Smooth muscle cell (in vitro differentiated cells): ENCODE measurements around the gene CLEC4G. TPM values are rescaled to one million over a fixed set of nuclear protein-coding genes. Genes with fewer than 3 reads are reported as not detected.

Experiments
- DNase-seq: peaks from one replicate; lab custom pipeline; 2025; ENCODE audit not compliant: unreplicated experiment; lab: John Stamatoyannopoulos, UW
- H2AFZ ChIP-seq: fragments of 200-600 bp; sonication (generic); 2 replicates; pipeline ENCODE4 v1.6.0; 2016; ENCODE audit warnings: antibody characterized with exemption, low read depth, mild to moderate bottlenecking
- H3F3A ChIP-seq: fragments of 200-600 bp; sonication (generic); 2 replicates; pipeline ENCODE4 v1.6.0; 2017; ENCODE audit warnings: antibody characterized with exemption, low read depth
- H3K27ac ChIP-seq: fragments of 200-600 bp; sonication (generic); 2 replicates; pipeline ENCODE4 v1.5.1; 2016; ENCODE audit warnings: low read depth, mild to moderate bottlenecking
- H3K27me3 ChIP-seq: fragments of 200-600 bp; sonication (generic); 2 replicates; pipeline ENCODE4 v1.6.1; 2016; ENCODE audit warnings: low read depth, mild to moderate bottlenecking
- H3K36me3 ChIP-seq: fragments of 200-600 bp; sonication (generic); 2 replicates; pipeline ENCODE4 v1.5.1; 2016; ENCODE audit warnings: low read depth
- H3K4me1 ChIP-seq: fragments of 200-600 bp; sonication (generic); 2 replicates; pipeline ENCODE4 v1.5.1; 2016; ENCODE audit warnings: low read depth
- H3K4me2 ChIP-seq: fragments of 200-600 bp; sonication (generic); 2 replicates; pipeline ENCODE4 v1.6.0; 2016; ENCODE audit warnings: mild to moderate bottlenecking
- H3K4me3 ChIP-seq: fragments of 200-600 bp; sonication (generic); 2 replicates; pipeline ENCODE4 v1.5.1; 2016; ENCODE audit warnings: mild to moderate bottlenecking
- H3K79me2 ChIP-seq: fragments of 200-600 bp; sonication (generic); 2 replicates; pipeline ENCODE4 v1.6.0; 2016; ENCODE audit warnings: low read depth, mild to moderate bottlenecking
- H3K9ac ChIP-seq: fragments of 200-600 bp; sonication (generic); 2 replicates; pipeline ENCODE4 v1.6.0; 2016; ENCODE audit warnings: low read depth
- H3K9me3 ChIP-seq: fragments of 200-600 bp; sonication (generic); replicated peaks from 2 replicates; pipeline ENCODE4 v1.5.1; 2016; ENCODE audit warnings: low read depth
- H4K20me1 ChIP-seq: fragments of 200-600 bp; sonication (generic); 2 replicates; pipeline ENCODE4 v1.6.0; 2016; ENCODE audit warnings: low read depth
- WGBS: methylation state at CpG from one replicate; pipeline ENCODE4 v1.1.7; 2016; ENCODE audit warnings: low lambda C conversion rate; 5-methylcytosine and 5-hydroxymethylcytosine counted together
- polyA plus RNA-seq: library from polyadenylated mRNA; unstranded; fragments of >200 nt; fragmentation: Nextera tagmentation; extraction: Ambion mirVana; gene quantifications from 2 replicates; pipeline ENCODE4 v1.2.1, GENCODE V29; 2016
- total RNA-seq: library from RNA; depleted of rRNA; stranded (reverse); fragments of >200 nt; gene quantifications from 2 replicates; pipeline ENCODE4 v1.2.3, GENCODE V29; 2014
- TF ChIP-seq, protein P1 (sequence below): fragments of 200-600 bp; sonication (generic); IDR thresholded peaks from 2 replicates; pipeline ENCODE4 v1.5.1; 2017; ENCODE audit warnings: borderline replicate concordance, mild to moderate bottlenecking, antibody characterized with exemption; ENCODE audit not compliant: insufficient read depth, poor library complexity, severe bottlenecking

CLEC4G gene
- total and polyA plus RNA-seq, 2 experiments from 2014 or later: not detected

DNA sequence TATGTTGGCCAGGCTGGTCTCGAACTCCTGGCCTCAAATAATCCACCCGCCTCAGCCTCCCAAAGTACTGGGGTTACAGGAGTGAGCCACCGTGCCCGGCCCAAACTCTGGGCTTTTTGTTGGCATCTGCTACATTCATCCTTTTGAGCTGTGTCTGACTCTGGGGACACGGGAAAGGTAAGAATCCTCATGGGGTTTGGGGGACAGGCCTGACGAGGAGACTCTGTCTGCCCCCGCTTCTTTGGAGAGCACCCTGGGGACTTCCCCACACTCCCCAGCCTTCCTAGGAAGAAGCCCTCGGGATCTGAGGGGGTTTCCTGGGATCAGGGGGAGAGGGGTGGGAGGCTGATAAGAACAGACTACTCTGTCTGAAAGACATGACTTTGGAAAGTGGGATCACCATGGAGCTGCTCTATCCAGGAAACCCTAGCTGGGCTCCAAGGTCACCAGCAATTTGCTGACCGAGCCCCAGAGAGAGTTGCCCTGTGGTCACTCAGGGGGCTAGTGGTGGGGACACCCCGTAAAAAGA lies 21.9 kb downstream of the CLEC4G start:
- WGBS: 87% methylated on average over 10 of the region's 10 CpGs
- Histone ChIP-seq H3K4me2 (no peak overlapping the region), H3F3A (no peaks in the 10 kb centered on the region), H2AFZ (no peak overlapping the region), H3K9ac (no peak overlapping the region), H3K4me3 (no peak overlapping the region), H4K20me1 (no peaks in the 10 kb centered on the region), H3K9me3 (no peaks in the 10 kb centered on the region), H3K27ac (no peak overlapping the region), H3K27me3 (no peaks in the 10 kb centered on the region), H3K36me3 (no peaks in the 10 kb centered on the region), H3K4me1 (no peaks in the 10 kb centered on the region), H3K79me2 (no peaks in the 10 kb centered on the region)
- TF ChIP-seq, protein P1, sequence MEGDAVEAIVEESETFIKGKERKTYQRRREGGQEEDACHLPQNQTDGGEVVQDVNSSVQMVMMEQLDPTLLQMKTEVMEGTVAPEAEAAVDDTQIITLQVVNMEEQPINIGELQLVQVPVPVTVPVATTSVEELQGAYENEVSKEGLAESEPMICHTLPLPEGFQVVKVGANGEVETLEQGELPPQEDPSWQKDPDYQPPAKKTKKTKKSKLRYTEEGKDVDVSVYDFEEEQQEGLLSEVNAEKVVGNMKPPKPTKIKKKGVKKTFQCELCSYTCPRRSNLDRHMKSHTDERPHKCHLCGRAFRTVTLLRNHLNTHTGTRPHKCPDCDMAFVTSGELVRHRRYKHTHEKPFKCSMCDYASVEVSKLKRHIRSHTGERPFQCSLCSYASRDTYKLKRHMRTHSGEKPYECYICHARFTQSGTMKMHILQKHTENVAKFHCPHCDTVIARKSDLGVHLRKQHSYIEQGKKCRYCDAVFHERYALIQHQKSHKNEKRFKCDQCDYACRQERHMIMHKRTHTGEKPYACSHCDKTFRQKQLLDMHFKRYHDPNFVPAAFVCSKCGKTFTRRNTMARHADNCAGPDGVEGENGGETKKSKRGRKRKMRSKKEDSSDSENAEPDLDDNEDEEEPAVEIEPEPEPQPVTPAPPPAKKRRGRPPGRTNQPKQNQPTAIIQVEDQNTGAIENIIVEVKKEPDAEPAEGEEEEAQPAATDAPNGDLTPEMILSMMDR: no peak
- no peak for DNase-seq

DNA sequence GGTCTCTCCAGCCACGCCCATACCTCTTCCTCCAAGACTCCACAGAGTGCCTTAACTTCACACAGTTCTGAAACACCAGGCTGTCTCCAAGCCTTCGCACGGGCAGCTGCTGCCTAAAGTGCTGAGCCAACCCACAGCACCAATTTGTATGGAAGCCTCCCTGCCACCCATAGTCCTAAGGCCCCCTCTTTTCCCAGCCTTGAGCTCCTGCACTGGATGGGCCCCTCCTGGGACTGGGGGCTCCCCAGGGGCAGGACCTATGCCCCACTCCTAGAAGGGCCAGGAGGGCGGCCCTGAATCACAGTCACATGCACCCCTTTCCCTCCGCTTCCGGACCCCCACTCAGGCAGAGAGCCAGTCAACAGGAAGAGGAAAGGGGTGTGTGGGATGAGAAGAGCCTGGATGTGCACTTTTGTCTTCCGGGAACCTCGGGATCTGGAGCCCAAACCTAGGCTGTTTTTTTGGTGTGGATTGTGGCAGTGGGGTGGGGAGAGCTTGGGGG lies 24.9 kb downstream of the CLEC4G start:
- Histone ChIP-seq H3K79me2 (no peaks in the 10 kb centered on the region), H3K4me1 (no peaks in the 10 kb centered on the region), H3K4me3 (no peak overlapping the region), H3K27me3 (no peaks in the 10 kb centered on the region), H3K4me2 (no peak overlapping the region), H3K27ac (no peak overlapping the region), H3K36me3 (no peaks in the 10 kb centered on the region), H3F3A (no peaks in the 10 kb centered on the region), H3K9ac (no peak overlapping the region), H2AFZ (no peak overlapping the region), H4K20me1 (no peaks in the 10 kb centered on the region), H3K9me3 (no peaks in the 10 kb centered on the region)
- DNase-seq: no peak
- TF ChIP-seq, protein P1: no peak
- WGBS: 85% methylated on average over 8 of the region's 8 CpGs

DNA sequence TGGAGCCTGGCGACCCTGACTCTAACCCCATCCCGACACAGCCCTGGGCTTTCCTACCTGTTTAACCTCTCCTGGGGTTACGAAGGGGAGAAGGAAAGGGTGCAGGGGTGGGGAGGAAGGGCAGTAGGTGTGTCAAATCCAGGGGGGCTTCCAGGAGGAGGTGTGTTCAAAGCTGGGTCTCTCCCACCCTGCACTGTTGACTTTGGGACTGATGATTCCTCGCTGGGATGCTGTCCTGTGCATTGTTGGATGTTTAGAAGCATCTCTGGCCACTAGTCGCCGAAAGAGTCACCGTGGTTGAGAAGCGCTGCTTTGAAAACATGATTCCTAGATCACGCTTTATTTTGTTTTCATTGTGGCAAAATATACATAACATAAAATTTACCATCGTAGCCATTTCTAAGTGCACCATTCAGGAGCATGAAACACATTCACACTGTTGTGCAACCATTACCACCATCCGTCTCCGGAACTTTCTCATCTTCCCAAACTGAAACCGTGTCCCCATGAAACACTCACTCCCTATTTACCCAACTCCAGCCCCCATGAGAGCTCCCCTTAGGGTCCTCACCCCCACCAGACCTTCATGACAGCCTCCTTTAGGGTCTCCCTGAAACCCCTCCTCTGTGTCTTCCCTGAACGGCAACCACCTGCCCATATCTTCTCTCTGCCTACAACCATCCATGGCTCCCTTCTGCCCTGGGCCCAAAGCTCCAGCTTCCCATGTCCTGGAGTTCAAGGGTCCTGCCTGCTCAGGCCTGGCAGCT lies 25.5 kb downstream of the CLEC4G start:
- no peak overlapping the region for H3K4me2 ChIP-seq
- no peak overlapping the region for H3K9ac ChIP-seq
- no peaks in the 10 kb centered on the region for H3K36me3 ChIP-seq
- no peaks in the 10 kb centered on the region for H3K9me3 ChIP-seq
- no peaks in the 10 kb centered on the region for H3K4me1 ChIP-seq
- no peaks in the 10 kb centered on the region for H3K79me2 ChIP-seq
- TF ChIP-seq, protein P1: no peak
- H3F3A ChIP-seq: no peaks in the 10 kb centered on the region
- no peak overlapping the region for H3K27ac ChIP-seq
- no peaks in the 10 kb centered on the region for H4K20me1 ChIP-seq
- no peak overlapping the region for H3K4me3 ChIP-seq
- no peak for DNase-seq
- WGBS: 93% methylated on average over 14 of the region's 14 CpGs
- H2AFZ ChIP-seq: no peak overlapping the region
- no peaks in the 10 kb centered on the region for H3K27me3 ChIP-seq
